HepG2 (cell line): ENCODE results near the gene ALS2CL. TPM values are rescaled to one million over a fixed set of nuclear protein-coding genes. Genes with fewer than 3 reads are reported as not detected.

Experiments used
- ATAC-seq: fragments of 200-7000 bp; cut with Tn5 transposase; 3 replicates; pipeline ENCODE4 v1.9.1; 2020; ENCODE audit warnings: mild to moderate bottlenecking, moderate library complexity
- BruUV-seq: library from RNA; stranded (reverse); fragments of 400-500 nt; replicated peaks from 2 replicates; lab custom pipeline; 2021; lab: Mats Ljungman, UMichigan
- CTCF ChIA-PET: fragments of 300-600 bp; formaldehyde crosslinking; extraction: SDS; loops from one replicate; lab custom pipeline; 2021; ENCODE audit warnings: low total read pairs, inconsistent platforms, low intra/inter-chr PET ratio; lab: Yijun Ruan, JAX
- POLR2A ChIA-PET: fragments of 350-600 bp; sonication (Branson Sonifier 250); formaldehyde crosslinking; loops from one replicate; lab custom pipeline; 2020; ENCODE audit warnings: antibody characterized with exemption, inconsistent platforms; lab: Yijun Ruan, JAX
- DNase-seq: peaks from one replicate; pipeline ENCODE4 v3.0.0-alpha.2; 2015; ENCODE audit warnings: low spot score
- FAIRE-seq: peaks from 3 replicates; lab custom pipeline; 2011; peaks lifted over from hg19 to GRCh38; lab: Jason Lieb, UNC
- H2AFZ ChIP-seq: one replicate; pipeline ENCODE4 v1.6.1; 2011; ENCODE audit warnings: low read length, inconsistent platforms
- H3K27ac ChIP-seq: fragments of 300-600 bp; 3 replicates; pipeline ENCODE4 v1.8.0; 2011; ENCODE audit warnings: mixed run types, mild to moderate bottlenecking, mixed read lengths, low read length, inconsistent platforms; ENCODE audit not compliant: insufficient read depth; ENCODE audit errors: extremely low read length
- H3K27me3 ChIP-seq, 2 experiments: fragments of 200-600 bp in 1 of 2; 2 replicates in 1 of 2; 3 replicates in 1 of 2; pipeline versions ENCODE4 v1.6.0 to v1.8.0; 2011; ENCODE audit warnings: low read length in 2 of 2, mild to moderate bottlenecking in 2 of 2, moderate library complexity in 2 of 2, inconsistent platforms in 1 of 2; ENCODE audit not compliant: insufficient read depth in 2 of 2, control insufficient read depth in 1 of 2
- H3K36me3 ChIP-seq, 2 experiments: fragments of 200-600 bp in 1 of 2; replicated peaks in 1 of 2; 2 replicates in 1 of 2; 3 replicates in 1 of 2; pipeline versions ENCODE4 v1.5.1 to v1.8.0; 2011; ENCODE audit warnings: low read length in 2 of 2, inconsistent platforms in 1 of 2; ENCODE audit not compliant: insufficient read depth in 2 of 2, control insufficient read depth in 1 of 2
- H3K4me1 ChIP-seq: 2 replicates; pipeline ENCODE4 v1.5.1; 2012; ENCODE audit warnings: low read length, inconsistent platforms; ENCODE audit not compliant: insufficient read depth
- H3K4me2 ChIP-seq: 2 replicates; pipeline ENCODE4 v1.6.0; 2011; ENCODE audit warnings: low read depth, low read length, inconsistent platforms
- H3K4me3 ChIP-seq, 3 experiments: fragments of 200-600 bp in 1 of 3; sonication (generic), shearing (Covaris generic) in 1 of 3; replicated peaks in 1 of 3; 2 replicates each; pipeline ENCODE4 v1.5.1; 2011 to 2016; ENCODE audit warnings: low read length in 3 of 3, inconsistent platforms in 2 of 3, low read depth in 2 of 3, mild to moderate bottlenecking in 2 of 3, control low read depth in 1 of 3, mixed read lengths in 1 of 3; ENCODE audit not compliant: insufficient read depth in 1 of 3
- H3K79me2 ChIP-seq: one replicate; pipeline ENCODE4 v1.6.1; 2011; ENCODE audit warnings: low read length, inconsistent platforms; ENCODE audit not compliant: insufficient read depth
- H3K9ac ChIP-seq: 2 replicates; pipeline ENCODE4 v1.6.0; 2011; ENCODE audit warnings: mild to moderate bottlenecking, low read depth, low read length, inconsistent platforms; ENCODE audit not compliant: insufficient read depth
- H3K9me3 ChIP-seq: 2 replicates; pipeline ENCODE4 v1.5.1; 2012; ENCODE audit warnings: mild to moderate bottlenecking, low read length
- H4K20me1 ChIP-seq: 2 replicates; pipeline ENCODE4 v1.6.0; 2011; ENCODE audit warnings: inconsistent platforms, mild to moderate bottlenecking, low read length, moderate library complexity; ENCODE audit not compliant: insufficient read depth
- ADNP ChIP-seq: sonication (generic); formaldehyde crosslinking; IDR thresholded peaks from 2 replicates; pipeline ENCODE4 v1.4.0; 2020; ENCODE audit warnings: missing genetic modification reagents
- FOXJ3 ChIP-seq: sonication (generic); formaldehyde crosslinking; IDR thresholded peaks from 2 replicates; pipeline ENCODE4 v1.4.0; 2020; ENCODE audit warnings: missing genetic modification reagents, mild to moderate bottlenecking, borderline replicate concordance
- GATAD1 ChIP-seq: IDR thresholded peaks from 2 replicates; pipeline ENCODE4 v1.6.1; 2016; ENCODE audit warnings: missing genetic modification reagents, missing compliant biosample characterization
- HNRNPH1 ChIP-seq: fragments of 200-400 bp; formaldehyde crosslinking; optimal IDR thresholded peaks from 2 replicates; pipeline ENCODE3; 2017; ENCODE audit warnings: mild to moderate bottlenecking, low read depth, low read length
- HNRNPL ChIP-seq: fragments of 200-400 bp; formaldehyde crosslinking; IDR thresholded peaks from 2 replicates; pipeline ENCODE4 v1.6.1; 2017; ENCODE audit warnings: mild to moderate bottlenecking, low read depth, low read length
- SMARCE1 ChIP-seq: fragments of 450-650 bp; IDR thresholded peaks from 2 replicates; pipeline ENCODE4 v1.6.1; 2017; ENCODE audit warnings: borderline replicate concordance
- TEAD2 ChIP-seq: sonication (generic); formaldehyde crosslinking; IDR thresholded peaks from 2 replicates; pipeline ENCODE4 v1.9.0; 2021; ENCODE audit warnings: missing genetic modification reagents
- ZBTB4 ChIP-seq: sonication (generic); formaldehyde crosslinking; IDR thresholded peaks from 2 replicates; pipeline ENCODE4 v1.4.0; 2020; ENCODE audit warnings: missing genetic modification reagents, mild to moderate bottlenecking, borderline replicate concordance
- ZNF232 ChIP-seq: sonication (generic); formaldehyde crosslinking; IDR thresholded peaks from 2 replicates; pipeline ENCODE4 v1.4.0; 2020; ENCODE audit warnings: missing genetic modification reagents, borderline replicate concordance
- ZNF44 ChIP-seq: sonication (generic); formaldehyde crosslinking; IDR thresholded peaks from 2 replicates; pipeline ENCODE4 v1.5.1; 2020; ENCODE audit warnings: mild to moderate bottlenecking, missing genetic modification reagents
- ZNF720 ChIP-seq: sonication (generic); formaldehyde crosslinking; IDR thresholded peaks from 2 replicates; pipeline ENCODE4 v1.4.0; 2020; ENCODE audit warnings: missing genetic modification reagents
- WGBS: methylation state at CpG from one replicate; pipeline ENCODE4 v1.1.6; 2017; ENCODE audit warnings: low lambda C conversion rate; 5-methylcytosine and 5-hydroxymethylcytosine counted together
- in situ Hi-C: cut with HindIII; loops from 2 replicates; pipeline ENCODE4 v1.10.0; 2017; ENCODE audit warnings: low pct_unique_long_range_greater_than_20kb; ENCODE audit not compliant: extremely low pct_ligation_motif_present
- intact Hi-C: fragments of 100-400 bp; cut with micrococcal nuclease; formaldehyde crosslinking; loops from one replicate; pipeline ENCODE4 v1.10.0; 2022; ENCODE audit not compliant: unreplicated experiment
- polyA plus RNA-seq, 8 experiments: library from polyadenylated mRNA; depleted of rRNA in 3 of 8; stranded (reverse) in 7 of 8; unstranded in 1 of 8; fragments of >200 nt; fragmentation: Illumina TruSeq in 4 of 8; extraction: Trizol in 4 of 8; gene quantifications; 2 replicates each; pipeline versions ENCODE4 v1.2.1 to v1.2.3, GENCODE V29; 2011 to 2016; ENCODE audit warnings: low read depth in 4 of 8, missing spikeins in 1 of 8, mixed read lengths in 1 of 8; ENCODE audit not compliant: insufficient read depth in 1 of 8
- total RNA-seq, 5 experiments: library from RNA; depleted of rRNA; stranded (reverse); fragments of >200 nt; fragmentation: Illumina TruSeq; extraction: Trizol; gene quantifications; 2 replicates each; pipeline ENCODE4 v1.2.3, GENCODE V29; 2016; ENCODE audit warnings: low read depth in 1 of 5
- TF ChIP-seq, protein P1 (sequence below): sonication (generic); formaldehyde crosslinking; IDR thresholded peaks from 2 replicates; pipeline ENCODE4 v1.5.0; 2020; ENCODE audit warnings: missing genetic modification reagents, mild to moderate bottlenecking, borderline replicate concordance

ALS2CL gene
- total and polyA plus RNA-seq, 2 of the 13 experiments (the other 11 are each of a cell fraction or from before 2014, with no cell fraction given), result not detected

DNA sequence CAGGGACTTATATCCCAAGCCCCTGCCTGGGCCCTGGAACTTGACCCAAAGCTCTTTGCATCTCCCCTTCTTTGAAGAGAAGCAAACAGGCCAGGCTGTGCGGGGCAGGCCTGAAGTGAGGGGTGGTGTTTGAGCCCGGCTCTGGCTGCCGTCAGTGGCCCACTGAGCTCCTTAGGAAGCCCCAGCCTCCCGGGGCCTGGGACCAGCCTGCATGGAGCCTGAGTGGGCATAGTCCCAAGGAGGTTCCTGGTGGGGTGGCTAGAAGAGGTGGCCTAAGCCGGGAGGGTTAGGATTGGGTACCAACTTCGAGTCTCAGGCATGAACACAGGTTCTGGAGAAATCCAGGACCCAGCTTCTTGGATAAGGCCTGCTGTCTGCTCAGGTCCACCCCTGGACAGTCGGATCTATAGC, 14.1 kb upstream of the ALS2CL start:
- BruUV-seq, result no TSS peak
- H4K20me1 ChIP-seq, result no peaks in the 10 kb centered on the region
- FAIRE-seq, result no peak
- no peak overlapping the region for H3K4me3 ChIP-seq
- intact Hi-C loops (no loop called here), in situ Hi-C loops (no loop called here)
- no peak overlapping the region for H3K4me2 ChIP-seq
- H3K9me3 ChIP-seq, result no peaks in the 10 kb centered on the region
- no peaks in the 10 kb centered on the region for H3K36me3 ChIP-seq
- CTCF ChIA-PET, result no interaction called here
- no peaks in the 10 kb centered on the region for H3K79me2 ChIP-seq
- ATAC-seq, result no peak
- POLR2A ChIA-PET, result no interaction called here
- peaks cover 1 to 15% of the 10 kb centered on the region in 2 experiments; a peak in 3 of 5 replicates for H3K27me3 ChIP-seq
- no peak for TF ChIP-seq FOXJ3 (CRISPR knock-in tag)
- TF ChIP-seq HNRNPL, result no peak
- TF ChIP-seq TEAD2 (CRISPR knock-in tag), result no peak
- no peak for TF ChIP-seq SMARCE1
- no peak for TF ChIP-seq ZNF232 (CRISPR knock-in tag)
- TF ChIP-seq ADNP, result no peak
- TF ChIP-seq ZNF44 (CRISPR knock-in tag), result no peak
- TF ChIP-seq, protein P1, sequence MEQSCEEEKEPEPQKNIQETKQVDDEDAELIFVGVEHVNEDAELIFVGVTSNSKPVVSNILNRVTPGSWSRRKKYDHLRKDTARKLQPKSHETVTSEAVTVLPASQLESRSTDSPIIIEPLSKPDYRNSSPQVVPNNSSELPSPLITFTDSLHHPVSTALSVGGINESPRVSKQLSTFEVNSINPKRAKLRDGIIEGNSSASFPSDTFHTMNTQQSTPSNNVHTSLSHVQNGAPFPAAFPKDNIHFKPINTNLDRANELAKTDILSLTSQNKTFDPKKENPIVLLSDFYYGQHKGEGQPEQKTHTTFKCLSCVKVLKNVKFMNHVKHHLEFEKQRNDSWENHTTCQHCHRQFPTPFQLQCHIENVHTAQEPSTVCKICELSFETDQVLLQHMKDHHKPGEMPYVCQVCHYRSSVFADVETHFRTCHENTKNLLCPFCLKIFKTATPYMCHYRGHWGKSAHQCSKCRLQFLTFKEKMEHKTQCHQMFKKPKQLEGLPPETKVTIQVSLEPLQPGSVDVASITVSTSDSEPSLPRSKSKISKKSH, result no peak
- no peak for TF ChIP-seq ZBTB4 (CRISPR knock-in tag)
- TF ChIP-seq ZNF720 (CRISPR knock-in tag), result no peak
- TF ChIP-seq HNRNPH1, result no peak
- no peak for TF ChIP-seq GATAD1 (CRISPR knock-in tag)
- peaks cover 11% of the 10 kb centered on the region for H3K4me1 ChIP-seq
- DNase-seq, result no peak
- no peak overlapping the region for H3K9ac ChIP-seq
- H3K27ac ChIP-seq, result no peak overlapping the region
- WGBS, result 6% methylated on average over 5 of the region's 7 CpGs
- H2AFZ ChIP-seq, result no peak overlapping the region
